GM21360 (cell line): ENCODE data around the gene COL23A1.

ENCODE experiments used
- ATAC-seq: cut with Tn5 transposase; IDR thresholded peaks from one replicate; pipeline ENCODE4 v1.9.1; 2021; ENCODE audit warnings: mild to moderate bottlenecking, moderate library complexity; ENCODE audit not compliant: unreplicated experiment

The COL23A1 gene

GRCh38 chr5:178291161-178291561, 299.0 kb downstream of the COL23A1 start:
- no peak for ATAC-seq

- ATAC-seq: no peak
Observed at GRCh38 chr5:178290376-178290775, 299.8 kb downstream of the COL23A1 start.

GRCh38 chr5:178289438-178289837, 300.8 kb downstream of the COL23A1 start:
- no peak for ATAC-seq

GRCh38 chr5:178288401-178289368, 301.5 kb downstream of the COL23A1 start:
- no peak for ATAC-seq

DNA sequence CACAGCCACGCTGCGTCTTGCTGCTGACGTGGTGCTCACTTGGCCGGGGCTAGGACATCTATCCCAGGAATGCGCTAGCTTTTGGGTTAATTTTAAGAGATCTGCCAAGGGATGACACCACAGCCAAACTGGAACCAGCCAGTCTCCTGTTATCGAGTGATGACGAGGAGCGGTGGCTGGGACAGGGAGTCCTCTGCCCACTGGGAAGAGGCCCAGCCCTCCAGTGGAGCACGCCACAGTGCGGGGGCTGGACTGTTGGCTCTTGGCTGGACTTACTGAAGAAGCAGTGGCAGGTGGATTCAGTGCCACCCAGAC, 302.4 kb downstream of the COL23A1 start:
- ATAC-seq: no peak

GRCh38 chr5:178287091-178287790, 303.0 kb downstream of the COL23A1 start:
- ATAC-seq: no peak

GRCh38 chr5:178286226-178287090, 303.7 kb downstream of the COL23A1 start:
- no peak for ATAC-seq

DNA sequence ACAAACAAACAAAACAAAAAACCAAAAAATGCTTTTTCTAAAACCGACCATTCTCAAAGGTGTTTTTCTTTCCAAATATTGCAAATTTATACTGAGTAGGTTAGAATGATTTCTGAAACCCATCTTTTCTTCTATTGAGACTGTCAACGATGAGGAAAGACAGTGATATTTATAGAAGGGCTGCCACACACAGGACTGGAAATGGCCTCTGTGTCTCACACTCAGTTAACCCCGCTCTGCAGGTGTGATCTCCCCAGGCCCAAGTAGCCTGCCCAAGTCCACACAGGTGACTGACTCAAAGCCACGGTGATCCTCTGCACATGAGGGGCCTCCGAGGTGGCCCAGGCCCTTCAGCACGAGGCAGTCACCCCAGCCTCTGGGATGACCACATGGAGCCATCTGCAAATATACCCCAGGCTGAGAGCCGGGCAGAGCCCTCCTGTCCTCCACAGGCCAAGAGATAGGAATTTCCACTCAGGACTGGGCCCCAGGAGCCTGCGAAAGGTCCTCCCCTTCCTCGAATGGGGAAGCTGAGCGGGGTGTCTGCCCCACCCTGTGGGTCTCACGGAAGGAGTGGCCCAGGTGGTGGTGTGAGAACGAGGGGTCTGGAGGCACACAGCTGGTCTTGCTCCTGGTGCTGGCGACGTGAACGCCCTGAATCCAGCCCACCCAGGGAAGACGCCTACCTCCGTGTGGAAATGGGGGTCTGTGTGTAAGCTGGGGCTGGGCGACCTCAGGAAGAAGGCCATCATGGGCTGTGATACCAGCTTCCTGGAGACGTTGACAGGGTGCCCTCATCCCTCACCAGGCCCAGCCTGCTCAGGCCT, 304.6 kb downstream of the COL23A1 start:
- ATAC-seq: no peak

GRCh38 chr5:178284996-178285395, 305.2 kb downstream of the COL23A1 start:
- ATAC-seq: no peak

DNA sequence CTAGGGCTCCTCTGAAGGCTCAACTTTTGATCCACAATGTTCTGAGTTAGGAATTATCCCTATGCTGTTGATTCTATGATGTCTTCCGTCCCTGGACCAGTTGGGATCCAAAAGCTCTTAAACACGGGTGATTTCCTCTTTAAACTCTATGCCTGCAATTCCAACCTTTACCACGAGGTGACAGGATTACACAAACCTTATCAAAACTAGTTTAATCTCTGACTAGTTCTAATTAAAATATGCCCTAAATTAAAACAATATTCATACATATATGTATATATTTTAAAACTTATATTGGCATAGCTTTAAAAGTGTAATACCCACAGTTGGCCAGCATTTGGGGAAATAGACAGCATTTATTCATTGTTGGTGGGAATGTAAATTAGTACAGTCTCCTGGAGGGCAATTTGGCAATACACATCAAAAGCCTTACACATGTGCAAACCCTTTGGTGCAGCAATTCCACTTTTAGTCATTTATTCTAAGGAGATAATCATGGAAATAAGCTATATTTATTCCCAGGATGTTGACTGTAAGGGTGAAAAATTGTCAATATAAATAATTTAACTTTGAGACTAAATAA, 306.0 kb downstream of the COL23A1 start:
- ATAC-seq: no peak

DNA sequence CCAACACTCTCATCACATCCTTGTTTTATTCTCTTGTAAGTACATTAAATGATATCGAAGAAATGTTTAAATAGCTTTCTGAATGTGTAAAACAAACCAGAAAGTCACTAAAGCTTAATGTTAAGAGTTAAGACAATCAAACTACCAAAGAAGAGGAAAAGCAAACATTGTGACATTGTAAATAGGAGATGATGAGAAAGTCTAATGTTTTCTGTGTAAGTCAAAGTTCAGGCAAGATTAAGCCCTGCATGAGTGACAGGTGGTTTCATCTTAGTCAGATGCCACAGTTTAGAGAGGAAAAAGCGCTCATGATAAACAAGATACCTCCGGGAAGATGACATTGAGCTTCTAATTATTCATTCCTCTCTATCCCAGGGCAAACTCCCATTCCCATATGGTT, 306.7 kb downstream of the COL23A1 start:
- ATAC-seq: no peak

- no peak for ATAC-seq
Observed at GRCh38 chr5:178282391-178282790, 307.8 kb downstream of the COL23A1 start.

GRCh38 chr5:178281331-178281730, 308.9 kb downstream of the COL23A1 start:
- ATAC-seq: no peak

GRCh38 chr5:178280631-178281030, 309.6 kb downstream of the COL23A1 start:
- ATAC-seq: no peak

DNA sequence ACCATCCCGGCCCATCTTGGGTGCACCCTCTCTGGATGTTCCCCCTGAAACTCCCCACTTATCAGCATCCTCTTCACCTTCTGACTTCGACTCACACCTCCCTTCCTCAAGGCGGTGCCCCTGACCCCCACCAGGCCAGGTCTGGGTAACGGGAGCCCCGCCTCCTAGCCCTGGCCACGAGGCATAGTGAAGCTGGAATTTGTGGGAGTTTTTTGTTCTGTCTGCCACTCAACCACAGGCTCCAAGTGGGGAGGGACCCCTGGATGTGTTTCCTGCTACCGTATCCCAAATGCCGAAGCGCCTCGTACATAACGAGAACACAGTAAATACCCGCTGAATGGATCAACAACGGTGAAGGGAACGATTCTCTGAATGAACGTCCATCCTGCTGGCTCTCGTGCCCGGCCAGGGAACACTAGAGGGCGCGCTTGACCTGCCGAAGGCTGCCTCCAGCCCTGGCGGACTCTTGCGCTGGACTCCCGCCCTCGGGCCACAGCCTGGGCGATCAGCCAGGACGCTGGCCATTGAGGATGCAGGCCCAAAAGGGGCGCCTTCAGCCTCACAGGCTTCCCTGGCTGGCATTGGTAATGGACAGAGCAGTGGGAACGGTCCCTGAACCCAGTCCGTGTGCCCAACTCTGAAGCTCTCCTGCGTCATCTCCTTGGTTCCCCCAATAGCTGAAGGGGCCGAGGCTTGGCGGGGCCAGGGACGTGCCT, 310.3 kb downstream of the COL23A1 start:
- no peak for ATAC-seq

DNA sequence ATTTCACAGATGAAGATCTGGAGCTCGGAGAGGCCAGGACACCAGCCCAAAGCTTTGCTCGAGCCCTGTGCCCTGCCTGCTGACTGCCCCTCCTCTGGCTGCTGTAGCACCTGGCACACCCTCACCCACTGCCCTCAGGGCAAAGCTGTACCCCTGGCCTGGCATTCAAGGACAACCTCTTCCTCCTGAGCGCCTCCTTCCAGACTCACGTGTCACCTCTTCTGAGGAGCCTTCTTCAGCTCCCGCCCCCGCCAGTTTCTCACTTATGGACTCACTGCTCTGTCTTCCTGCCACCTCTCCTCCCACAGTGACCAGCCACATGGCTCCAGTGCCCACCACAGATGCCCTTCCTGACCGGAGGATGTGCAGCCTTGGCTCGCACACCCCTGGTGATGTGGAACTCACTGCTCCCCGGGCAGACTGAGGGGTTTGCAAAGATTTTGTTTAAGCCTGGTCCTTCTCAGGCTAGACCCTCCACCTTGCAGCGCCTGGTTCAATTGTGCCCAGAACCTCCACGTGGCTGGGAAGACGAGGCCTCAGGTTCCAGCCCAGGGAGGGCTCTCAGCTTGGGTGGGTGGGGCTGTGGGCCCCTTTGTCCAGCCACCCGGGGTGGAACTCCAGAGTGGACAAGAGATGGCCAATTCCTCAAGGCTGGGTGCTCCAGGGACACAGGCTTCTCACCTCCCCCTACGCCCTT, 311.0 kb downstream of the COL23A1 start:
- no peak for ATAC-seq

GRCh38 chr5:178278358-178279023, 311.7 kb downstream of the COL23A1 start:
- ATAC-seq: no peak

DNA sequence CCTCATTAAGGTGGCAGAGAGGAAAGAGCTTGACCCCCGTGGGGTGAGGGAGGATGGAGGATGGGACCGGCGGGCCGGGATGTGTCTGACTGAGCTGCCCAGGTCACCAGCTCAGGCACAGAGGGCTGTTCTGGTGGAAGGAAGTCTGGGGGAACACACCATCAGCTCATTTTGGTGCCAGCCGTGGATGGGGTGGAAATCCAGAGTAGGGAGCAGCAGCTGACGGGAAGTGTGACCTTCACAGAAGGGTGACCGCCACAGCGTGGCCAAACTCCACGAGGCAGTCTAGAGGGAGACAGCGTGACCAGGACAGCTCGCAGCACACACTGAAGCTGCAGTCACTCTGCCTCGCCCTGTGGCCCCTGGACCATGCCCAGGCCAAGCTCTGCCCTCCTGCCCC, 312.3 kb downstream of the COL23A1 start:
- no peak for ATAC-seq
